IMR-90 (cell line): ENCODE data around the gene CERS6.

Experiments used
- BHLHE40 ChIP-seq: fragments of 150-350 bp; IDR thresholded peaks from 2 replicates; pipeline ENCODE4 v1.6.1; 2016; ENCODE audit warnings: mild to moderate bottlenecking, low read depth, low read length
- CEBPB ChIP-seq: IDR thresholded peaks from 2 replicates; pipeline ENCODE4 v1.6.1; 2012; ENCODE audit warnings: low read depth, low read length, improper control_type of control experiment
- CTCF ChIP-seq: conservative IDR thresholded peaks from 2 replicates; pipeline ENCODE4 v1.5.1; 2012; ENCODE audit warnings: mild to moderate bottlenecking, low read depth, low read length, improper control_type of control experiment
- ELK1 ChIP-seq: fragments of 150-350 bp; IDR thresholded peaks from 2 replicates; pipeline ENCODE4 v1.6.1; 2016; ENCODE audit warnings: low read depth, mild to moderate bottlenecking, low read length, moderate library complexity, borderline replicate concordance
- MAFK ChIP-seq: IDR thresholded peaks from 2 replicates; pipeline ENCODE4 v1.6.1; 2012; ENCODE audit warnings: low read depth, low read length, improper control_type of control experiment
- MAZ ChIP-seq: IDR thresholded peaks from 2 replicates; pipeline ENCODE4 v1.6.1; 2012; ENCODE audit warnings: low read depth, mild to moderate bottlenecking, low read length, improper control_type of control experiment, moderate library complexity, borderline replicate concordance
- MXI1 ChIP-seq: IDR thresholded peaks from 2 replicates; pipeline ENCODE4 v1.6.1; 2012; ENCODE audit warnings: low read depth, mild to moderate bottlenecking, low read length, moderate library complexity, borderline replicate concordance
- POLR2A ChIP-seq: IDR thresholded peaks from 2 replicates; pipeline ENCODE4 v1.6.1; 2012; ENCODE audit warnings: mild to moderate bottlenecking, low read depth, low read length
- RAD21 ChIP-seq: IDR thresholded peaks from 2 replicates; pipeline ENCODE4 v1.6.1; 2012; ENCODE audit warnings: low read length, improper control_type of control experiment
- RFX5 ChIP-seq: IDR thresholded peaks from 2 replicates; pipeline ENCODE4 v1.8.0; 2012; ENCODE audit warnings: low read depth, mild to moderate bottlenecking, low read length, moderate library complexity

DNA sequence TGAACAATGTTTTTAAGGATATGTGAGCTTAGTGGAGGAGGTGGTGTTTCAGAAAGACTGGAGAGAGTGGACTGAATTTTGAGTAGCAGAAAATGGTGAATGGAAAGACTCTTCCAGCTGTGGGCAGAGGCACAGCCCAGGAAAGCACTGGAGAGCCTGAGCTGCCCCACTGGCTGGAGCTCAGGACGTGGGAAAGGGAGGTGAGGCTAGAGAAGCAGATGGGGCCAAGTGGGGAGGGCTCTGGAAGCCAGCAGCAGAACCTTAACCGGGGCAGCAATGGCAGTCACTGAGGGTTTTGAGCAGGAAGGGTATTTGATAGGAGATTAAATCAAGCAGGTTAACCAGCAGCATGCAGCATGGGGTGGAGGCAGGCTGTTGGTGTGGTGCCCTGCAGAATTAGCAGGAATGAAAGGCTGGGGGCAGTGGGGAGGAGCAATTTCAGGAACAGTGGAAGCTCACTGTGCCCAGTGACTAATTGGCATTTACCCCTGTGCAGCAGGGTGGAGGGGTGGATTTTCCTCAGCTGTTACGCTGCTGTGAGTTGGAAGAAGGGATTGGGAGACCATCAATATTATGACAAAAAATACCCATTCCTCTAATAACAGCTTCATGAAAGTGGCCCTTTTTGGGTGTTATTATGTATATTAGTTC, 136.2 kb downstream of the CERS6 start:
- TF ChIP-seq CTCF (no peak), MAZ (no peak), MXI1 (no peak), RAD21 (no peak), BHLHE40 (no peak), ELK1 (no peak), CEBPB (no peak), MAFK (no peak), POLR2A (no peak), RFX5 (no peak)
